ENCODE measurements around the gene CHST2.

DNA sequence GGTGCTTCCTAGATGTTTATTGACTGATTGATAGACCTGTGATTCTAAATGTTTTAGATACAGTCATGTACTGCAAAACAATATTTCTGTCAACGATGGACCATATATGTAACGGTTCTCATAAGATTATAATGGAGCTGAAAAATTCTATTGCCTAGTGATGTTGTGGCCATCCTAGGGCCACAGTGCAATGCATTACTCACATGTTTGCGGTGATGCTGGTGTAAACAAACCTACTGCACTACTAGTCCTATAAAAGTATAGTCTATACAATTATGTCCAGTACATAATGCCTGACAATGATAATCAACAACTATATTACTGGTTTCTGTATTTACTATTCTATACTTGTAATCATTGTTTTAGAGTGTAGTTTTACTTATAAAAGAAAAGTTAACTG, 46.8 kb downstream of the CHST2 start:
- TF ChIP-seq, protein P1, sequence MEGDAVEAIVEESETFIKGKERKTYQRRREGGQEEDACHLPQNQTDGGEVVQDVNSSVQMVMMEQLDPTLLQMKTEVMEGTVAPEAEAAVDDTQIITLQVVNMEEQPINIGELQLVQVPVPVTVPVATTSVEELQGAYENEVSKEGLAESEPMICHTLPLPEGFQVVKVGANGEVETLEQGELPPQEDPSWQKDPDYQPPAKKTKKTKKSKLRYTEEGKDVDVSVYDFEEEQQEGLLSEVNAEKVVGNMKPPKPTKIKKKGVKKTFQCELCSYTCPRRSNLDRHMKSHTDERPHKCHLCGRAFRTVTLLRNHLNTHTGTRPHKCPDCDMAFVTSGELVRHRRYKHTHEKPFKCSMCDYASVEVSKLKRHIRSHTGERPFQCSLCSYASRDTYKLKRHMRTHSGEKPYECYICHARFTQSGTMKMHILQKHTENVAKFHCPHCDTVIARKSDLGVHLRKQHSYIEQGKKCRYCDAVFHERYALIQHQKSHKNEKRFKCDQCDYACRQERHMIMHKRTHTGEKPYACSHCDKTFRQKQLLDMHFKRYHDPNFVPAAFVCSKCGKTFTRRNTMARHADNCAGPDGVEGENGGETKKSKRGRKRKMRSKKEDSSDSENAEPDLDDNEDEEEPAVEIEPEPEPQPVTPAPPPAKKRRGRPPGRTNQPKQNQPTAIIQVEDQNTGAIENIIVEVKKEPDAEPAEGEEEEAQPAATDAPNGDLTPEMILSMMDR (IDR thresholded peaks at IDR 0.05), result no peak
- TF ChIP-seq EZH2 (IDR thresholded peaks at IDR 0.05) (no peak), EZH2phosphoT487 (IDR thresholded peaks at IDR 0.05) (no peak)
